22Rv1 (cell line): Measurements from ENCODE around the gene CARNS1.

Source experiments
- CTCF ChIP-seq: fragments of 450-650 bp; IDR thresholded peaks from 2 replicates; pipeline ENCODE4 v1.5.1; 2017; ENCODE audit warnings: mild to moderate bottlenecking
- ZFX ChIP-seq: fragments of 450-650 bp; IDR thresholded peaks from 2 replicates; pipeline ENCODE4 v1.6.1; 2017; ENCODE audit warnings: antibody characterized with exemption, borderline replicate concordance

DNA sequence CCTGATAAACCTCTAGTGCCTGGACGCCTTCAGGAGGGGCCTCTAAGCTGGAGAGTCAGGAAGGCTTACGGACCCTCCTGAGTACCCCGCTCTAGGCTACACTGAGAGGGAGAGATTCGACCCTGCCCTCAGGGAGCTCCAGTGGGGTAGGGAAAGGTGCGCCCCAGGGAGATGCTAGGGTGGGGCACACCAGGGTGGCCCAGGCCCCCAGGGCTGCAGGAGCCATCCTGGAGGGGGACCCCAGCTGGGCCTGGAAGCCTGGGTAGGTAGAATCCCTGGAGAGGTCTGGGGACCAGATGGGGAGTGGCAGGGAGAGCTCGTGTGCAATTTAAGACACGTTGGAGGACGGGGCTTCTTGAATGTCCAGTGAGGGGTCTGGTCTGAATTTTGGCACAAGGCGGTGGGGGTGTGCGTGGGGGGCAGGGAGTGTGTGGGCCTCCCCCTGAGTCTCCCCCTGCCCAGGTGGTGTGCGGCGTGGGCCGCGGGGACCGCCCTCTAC lies 4.7 kb downstream of the CARNS1 start:
- no peak for TF ChIP-seq CTCF
- TF ChIP-seq ZFX: no peak
